Hepatocyte (in vitro differentiated cells): ENCODE results near the gene TLL1. TPM values are rescaled to one million over a fixed set of nuclear protein-coding genes. Genes with fewer than 3 reads are reported as not detected.

Experiments
- DNase-seq: peaks from one replicate; pipeline ENCODE4 v3.0.0-alpha.2; 2016; ENCODE audit warnings: low spot score
- H2AFZ ChIP-seq: fragments of 200-600 bp; sonication (generic); 2 replicates; pipeline ENCODE4 v1.6.0; 2016; ENCODE audit warnings: antibody characterized with exemption, mild to moderate bottlenecking
- H3K27ac ChIP-seq: fragments of 200-600 bp; sonication (generic); 2 replicates; pipeline ENCODE4 v1.5.1; 2016; ENCODE audit warnings: mild to moderate bottlenecking
- H3K27me3 ChIP-seq: fragments of 200-600 bp; sonication (generic); 2 replicates; pipeline ENCODE4 v1.6.1; 2016
- H3K36me3 ChIP-seq: fragments of 200-600 bp; sonication (generic); replicated peaks from 2 replicates; pipeline ENCODE4 v1.5.1; 2016; ENCODE audit warnings: low read depth; ENCODE audit not compliant: insufficient read depth
- H3K4me1 ChIP-seq: fragments of 200-600 bp; sonication (generic); 2 replicates; pipeline ENCODE4 v1.5.1; 2016; ENCODE audit warnings: mild to moderate bottlenecking, moderate library complexity; ENCODE audit not compliant: insufficient read depth
- H3K4me2 ChIP-seq: fragments of 200-600 bp; sonication (generic); 2 replicates; pipeline ENCODE4 v1.6.0; 2016
- H3K4me3 ChIP-seq: fragments of 200-600 bp; sonication (generic); 2 replicates; pipeline ENCODE4 v1.5.1; 2016; ENCODE audit warnings: mild to moderate bottlenecking
- H3K79me2 ChIP-seq: fragments of 200-600 bp; sonication (generic); 2 replicates; pipeline ENCODE4 v1.6.0; 2017; ENCODE audit warnings: mild to moderate bottlenecking
- H3K9me2 ChIP-seq: fragments of 200-600 bp; sonication (generic); replicated peaks from 2 replicates; pipeline ENCODE4 v1.6.0; 2017; ENCODE audit warnings: mild to moderate bottlenecking; ENCODE audit not compliant: insufficient read depth
- H3K9me3 ChIP-seq: fragments of 200-600 bp; sonication (generic); 2 replicates; pipeline ENCODE4 v1.5.1; 2016; ENCODE audit warnings: low read depth, mild to moderate bottlenecking
- H4K20me1 ChIP-seq: fragments of 200-600 bp; sonication (generic); 2 replicates; pipeline ENCODE4 v1.6.0; 2016; ENCODE audit warnings: mild to moderate bottlenecking; ENCODE audit not compliant: insufficient read depth, poor library complexity, severe bottlenecking
- CTCF ChIP-seq: fragments of 200-600 bp; sonication (generic); IDR thresholded peaks from 2 replicates; pipeline ENCODE4 v1.5.1; 2016; ENCODE audit warnings: antibody characterized with exemption, mild to moderate bottlenecking; ENCODE audit not compliant: poor library complexity
- EZH2 ChIP-seq: fragments of 200-600 bp; sonication (generic); IDR thresholded peaks from 2 replicates; pipeline ENCODE4 v1.6.1; 2016; ENCODE audit warnings: antibody characterized with exemption, mild to moderate bottlenecking, borderline replicate concordance
- EZH2phosphoT487 ChIP-seq: fragments of 200-600 bp; sonication (generic); IDR thresholded peaks from one replicate; pipeline ENCODE4 v1.6.1; 2018; ENCODE audit warnings: antibody characterized with exemption, mild to moderate bottlenecking, low read depth, moderate library complexity; ENCODE audit not compliant: unreplicated experiment, severe bottlenecking
- WGBS: methylation state at CpG from one replicate; pipeline ENCODE4 v1.1.6; 2016; ENCODE audit warnings: low lambda C conversion rate; ENCODE audit errors: missing lambda C conversion rate; 5-methylcytosine and 5-hydroxymethylcytosine counted together
- polyA plus RNA-seq: library from polyadenylated mRNA; unstranded; fragments of >200 nt; fragmentation: Nextera tagmentation; extraction: Ambion mirVana; gene quantifications from 2 replicates; pipeline ENCODE4 v1.2.1, GENCODE V29; 2016
- total RNA-seq: library from RNA; depleted of rRNA; stranded (reverse); fragments of >200 nt; gene quantifications from 2 replicates; pipeline ENCODE4 v1.2.3, GENCODE V29; 2014

Gene TLL1
- total and polyA plus RNA-seq, 2 experiments from 2014 or later: 0.30 to 0.97 TPM

- H3K27ac ChIP-seq: no peak overlapping the region
- H3K36me3 ChIP-seq: no peaks in the 10 kb centered on the region
- H3K79me2 ChIP-seq: no peaks in the 10 kb centered on the region
- no peaks in the 10 kb centered on the region for H3K27me3 ChIP-seq
- no peak for TF ChIP-seq EZH2
- TF ChIP-seq CTCF: no peak
- no peak for TF ChIP-seq EZH2phosphoT487
- no peak for DNase-seq
- H2AFZ ChIP-seq: no peak overlapping the region
- no peaks in the 10 kb centered on the region for H3K9me2 ChIP-seq
- WGBS: 56% methylated on average over 2 of the region's 2 CpGs
- no peaks in the 10 kb centered on the region for H3K4me1 ChIP-seq
- H3K9me3 ChIP-seq: no peaks in the 10 kb centered on the region
- H3K4me2 ChIP-seq: no peak overlapping the region
- no peak overlapping the region for H3K4me3 ChIP-seq
- no peaks in the 10 kb centered on the region for H4K20me1 ChIP-seq
These were observed 44.1 kb upstream of the TLL1 start for GRCh38 chr4:165828928-165829327.

GRCh38 chr4:165834116-165834515 lies 38.9 kb upstream of the TLL1 start:
- Histone ChIP-seq H3K4me1 (no peaks in the 10 kb centered on the region), H4K20me1 (no peaks in the 10 kb centered on the region), H3K79me2 (no peaks in the 10 kb centered on the region), H3K36me3 (no peaks in the 10 kb centered on the region), H3K4me2 (no peak overlapping the region), H3K27me3 (no peaks in the 10 kb centered on the region), H3K27ac (no peak overlapping the region), H3K9me3 (no peaks in the 10 kb centered on the region), H3K9me2 (no peaks in the 10 kb centered on the region), H3K4me3 (no peak overlapping the region), H2AFZ (no peak overlapping the region)
- 95% methylated on average over 2 of the region's 2 CpGs for WGBS
- TF ChIP-seq EZH2 (no peak), EZH2phosphoT487 (no peak), CTCF (no peak)
- DNase-seq: no peak

- Histone ChIP-seq H3K4me2 (no peak overlapping the region), H3K4me1 (no peaks in the 10 kb centered on the region), H3K4me3 (no peak overlapping the region), H2AFZ (no peak overlapping the region), H3K9me2 (no peaks in the 10 kb centered on the region), H3K27me3 (no peaks in the 10 kb centered on the region), H3K36me3 (no peaks in the 10 kb centered on the region), H4K20me1 (no peaks in the 10 kb centered on the region), H3K9me3 (no peaks in the 10 kb centered on the region), H3K27ac (no peak overlapping the region), H3K79me2 (no peaks in the 10 kb centered on the region)
- no peak for DNase-seq
- TF ChIP-seq CTCF (no peak), EZH2 (no peak), EZH2phosphoT487 (no peak)
- WGBS: 87% methylated on average over 1 of the region's 1 CpG
These were observed 34.5 kb upstream of the TLL1 start for GRCh38 chr4:165838575-165838974.
